Measurements from ENCODE around the gene FBXO45.
"Not testable (repeated sequence)": the region's sequence is repeated elsewhere in the genome, so short reads cannot be mapped to it uniquely, and the experiment has no call there.

Gene FBXO45

DNA sequence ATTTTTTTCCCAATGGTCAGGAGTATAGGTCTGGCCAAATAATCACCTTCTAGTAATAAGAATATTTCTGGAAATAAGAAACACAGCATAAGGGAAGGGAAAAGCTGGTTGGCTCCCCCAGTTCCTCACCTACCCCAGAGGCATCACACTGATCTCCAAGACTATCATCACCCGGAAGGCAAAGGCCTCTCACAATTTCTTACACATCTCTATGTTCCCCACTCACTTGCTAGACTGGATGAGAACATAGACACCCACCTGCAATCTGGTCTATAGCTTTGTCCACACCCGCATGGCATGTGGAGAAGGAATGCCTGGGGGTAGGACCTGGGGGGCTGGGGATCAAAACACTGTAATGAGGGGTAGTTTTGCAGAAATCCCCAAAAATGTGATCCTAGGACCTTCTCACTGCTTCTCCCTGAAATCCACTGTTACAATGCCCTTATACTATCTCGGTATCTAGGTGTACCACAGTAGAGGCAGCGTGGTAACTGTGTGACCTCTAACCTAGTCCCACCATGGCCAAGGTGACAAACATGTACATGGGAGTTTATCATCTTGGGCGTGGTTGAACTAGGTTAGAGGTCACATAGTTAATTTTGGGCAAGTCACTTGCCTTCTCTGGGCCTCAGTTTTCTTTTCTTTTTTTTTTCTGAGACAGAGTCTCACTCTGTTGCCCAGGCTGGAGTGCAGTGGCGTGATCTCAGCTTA, 41.5 kb downstream of the FBXO45 start:
- no peak overlapping the region for H3K4me3 ChIP-seq (ENCODE audit: insufficient read depth, low read depth, low read length)
- no peaks in the 10 kb centered on the region for H3K36me3 ChIP-seq (ENCODE audit: control insufficient read depth, insufficient read depth, low read length)
- H3K27me3 ChIP-seq (ENCODE audit: control insufficient read depth, insufficient read depth, low read length, poor library complexity, severe bottlenecking), result no peaks in the 10 kb centered on the region
- H3K4me1 ChIP-seq (ENCODE audit: control insufficient read depth, insufficient read depth, low read length), result no peaks in the 10 kb centered on the region
- H3K27ac ChIP-seq (ENCODE audit: insufficient read depth, low read depth, low read length, poor library complexity, severe bottlenecking), result no peak overlapping the region
- 91 to 94% methylated on average over 6 of the region's 6 CpGs for WGBS, 2 experiments
- H3K9me3 ChIP-seq (ENCODE audit: control insufficient read depth, low read length), result no peaks in the 10 kb centered on the region

DNA sequence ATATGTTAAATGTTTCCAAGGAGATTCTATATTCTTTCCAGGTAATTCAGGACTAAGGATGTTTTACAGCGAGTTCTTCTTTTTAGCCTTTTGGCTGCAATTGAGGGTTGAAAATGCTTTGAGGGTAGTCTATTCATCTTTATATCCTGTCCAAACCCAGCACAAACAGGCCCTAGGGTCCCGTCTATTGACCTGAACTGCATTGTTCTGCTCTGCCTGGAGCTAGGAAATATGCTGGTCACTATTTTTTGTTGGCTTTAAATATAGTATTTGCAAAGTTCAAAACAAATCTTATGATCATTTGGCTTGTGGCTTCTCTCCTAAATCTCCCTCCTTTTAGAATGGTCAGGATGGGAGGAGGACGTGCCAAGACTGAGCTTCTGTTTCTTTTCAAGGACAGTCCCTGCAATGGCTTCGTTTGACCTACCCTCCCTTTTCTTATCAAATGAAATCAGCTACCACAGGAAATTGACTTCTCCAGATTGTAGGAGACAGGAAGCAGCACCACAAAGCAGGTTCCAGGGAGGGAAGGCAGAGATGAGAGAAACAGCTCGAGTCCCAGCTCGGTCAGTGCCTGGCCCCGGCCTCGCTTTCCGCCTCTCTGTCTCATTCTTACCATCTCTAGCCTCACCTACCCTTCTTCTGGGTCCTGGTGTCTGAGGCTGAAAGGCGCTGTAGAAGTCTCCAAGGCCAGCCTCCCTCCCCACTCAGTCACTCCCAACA, 43.5 kb downstream of the FBXO45 start:
- H3K4me3 ChIP-seq (ENCODE audit: insufficient read depth, low read depth, low read length), result no peak overlapping the region
- H3K36me3 ChIP-seq (ENCODE audit: control insufficient read depth, insufficient read depth, low read length), result no peaks in the 10 kb centered on the region
- no peaks in the 10 kb centered on the region for H3K4me1 ChIP-seq (ENCODE audit: control insufficient read depth, insufficient read depth, low read length)
- no peaks in the 10 kb centered on the region for H3K9me3 ChIP-seq (ENCODE audit: control insufficient read depth, low read length)
- 88 to 94% methylated on average over 9 to 10 of the region's 10 CpGs for WGBS, 2 experiments
- no peak overlapping the region for H3K27ac ChIP-seq (ENCODE audit: insufficient read depth, low read depth, low read length, poor library complexity, severe bottlenecking)
- no peaks in the 10 kb centered on the region for H3K27me3 ChIP-seq (ENCODE audit: control insufficient read depth, insufficient read depth, low read length, poor library complexity, severe bottlenecking)

DNA sequence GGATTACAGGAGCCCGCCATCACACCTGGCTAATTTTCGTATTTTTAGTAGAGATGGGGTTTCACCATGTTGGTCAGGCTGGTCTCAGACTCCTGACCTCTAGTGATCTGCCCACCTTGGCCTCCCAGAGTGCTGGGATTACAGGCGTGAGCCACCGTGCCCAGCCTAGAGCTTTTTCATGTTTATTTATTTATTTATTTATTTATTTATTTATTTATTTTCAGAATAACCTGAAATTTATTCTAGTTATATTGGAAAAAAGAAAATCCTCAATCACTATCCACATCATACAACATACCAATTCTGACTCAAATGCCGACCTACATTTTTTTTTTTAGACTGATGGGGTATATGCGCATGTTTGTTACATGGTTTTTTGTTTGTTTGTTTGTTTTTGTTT, 46.8 kb downstream of the FBXO45 start:
- H3K4me3 ChIP-seq (ENCODE audit: insufficient read depth, low read depth, low read length); H3K27ac ChIP-seq (ENCODE audit: insufficient read depth, low read depth, low read length, poor library complexity, severe bottlenecking); H3K9me3 ChIP-seq (ENCODE audit: control insufficient read depth, low read length); H3K36me3 ChIP-seq (ENCODE audit: control insufficient read depth, insufficient read depth, low read length); H3K27me3 ChIP-seq (ENCODE audit: control insufficient read depth, insufficient read depth, low read length, poor library complexity, severe bottlenecking): not testable (repeated sequence)
- peaks cover 12% of the 10 kb centered on the region for H3K4me1 ChIP-seq (ENCODE audit: control insufficient read depth, insufficient read depth, low read length)
- 88 to 99% methylated on average over 5 to 6 of the region's 6 CpGs for WGBS, 2 experiments

DNA sequence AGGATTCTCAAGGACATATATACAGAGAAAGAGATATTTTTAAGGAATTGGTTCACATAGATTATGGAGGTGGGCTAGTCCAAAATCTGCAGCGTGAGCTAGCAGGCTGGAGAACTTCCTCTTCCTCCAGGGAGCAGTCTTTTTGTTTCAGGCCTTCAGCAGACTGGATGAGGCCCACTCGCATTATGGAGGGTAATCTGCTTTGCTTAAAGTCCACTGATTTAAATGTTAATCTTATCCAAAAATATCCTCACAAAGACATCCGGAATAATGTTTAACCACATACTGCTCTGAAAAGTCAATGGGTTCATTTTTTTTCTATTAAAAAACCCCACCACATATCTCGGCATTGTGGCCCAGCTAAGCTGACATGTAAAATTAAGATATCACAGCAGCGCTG, 48.8 kb downstream of the FBXO45 start:
- Histone ChIP-seq H3K27ac (ENCODE audit: insufficient read depth, low read depth, low read length, poor library complexity, severe bottlenecking) (no peak overlapping the region), H3K36me3 (ENCODE audit: control insufficient read depth, insufficient read depth, low read length) (no peaks in the 10 kb centered on the region), H3K27me3 (ENCODE audit: control insufficient read depth, insufficient read depth, low read length, poor library complexity, severe bottlenecking) (no peaks in the 10 kb centered on the region), H3K4me3 (ENCODE audit: insufficient read depth, low read depth, low read length) (no peak overlapping the region), H3K4me1 (ENCODE audit: control insufficient read depth, insufficient read depth, low read length) (peaks cover 18% of the 10 kb centered on the region), H3K9me3 (ENCODE audit: control insufficient read depth, low read length) (no peaks in the 10 kb centered on the region)
- 88 to 93% methylated on average over 5 of the region's 5 CpGs for WGBS, 2 experiments

DNA sequence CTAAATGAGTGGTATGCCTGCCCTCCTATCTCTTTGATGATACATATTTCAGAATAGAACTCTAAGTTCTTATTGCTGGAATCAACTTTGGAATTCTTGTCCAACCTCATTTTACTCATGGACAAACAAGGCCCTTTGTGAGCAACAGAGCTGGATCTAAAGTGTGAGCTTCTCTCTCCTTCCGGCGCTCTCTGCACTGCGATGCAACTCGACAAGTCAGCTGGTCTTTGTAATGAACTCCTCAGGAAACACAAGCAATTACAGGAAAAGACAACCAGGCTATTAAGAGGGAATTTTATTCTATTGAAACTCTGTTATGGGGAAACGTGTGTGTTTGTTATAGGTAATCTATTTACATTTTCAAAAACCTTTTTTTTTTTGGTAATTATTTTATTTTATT, 50.8 kb downstream of the FBXO45 start:
- H3K4me1 ChIP-seq (ENCODE audit: control insufficient read depth, insufficient read depth, low read length), result peaks cover 18% of the 10 kb centered on the region
- H3K27ac ChIP-seq (ENCODE audit: insufficient read depth, low read depth, low read length, poor library complexity, severe bottlenecking), result peak overlapping the region; percentile 67
- no peaks in the 10 kb centered on the region for H3K27me3 ChIP-seq (ENCODE audit: control insufficient read depth, insufficient read depth, low read length, poor library complexity, severe bottlenecking)
- H3K9me3 ChIP-seq (ENCODE audit: control insufficient read depth, low read length), result no peaks in the 10 kb centered on the region
- no peak overlapping the region for H3K4me3 ChIP-seq (ENCODE audit: insufficient read depth, low read depth, low read length)
- no peaks in the 10 kb centered on the region for H3K36me3 ChIP-seq (ENCODE audit: control insufficient read depth, insufficient read depth, low read length)
- 56 to 57% methylated on average over 4 of the region's 5 CpGs for WGBS, 2 experiments

DNA sequence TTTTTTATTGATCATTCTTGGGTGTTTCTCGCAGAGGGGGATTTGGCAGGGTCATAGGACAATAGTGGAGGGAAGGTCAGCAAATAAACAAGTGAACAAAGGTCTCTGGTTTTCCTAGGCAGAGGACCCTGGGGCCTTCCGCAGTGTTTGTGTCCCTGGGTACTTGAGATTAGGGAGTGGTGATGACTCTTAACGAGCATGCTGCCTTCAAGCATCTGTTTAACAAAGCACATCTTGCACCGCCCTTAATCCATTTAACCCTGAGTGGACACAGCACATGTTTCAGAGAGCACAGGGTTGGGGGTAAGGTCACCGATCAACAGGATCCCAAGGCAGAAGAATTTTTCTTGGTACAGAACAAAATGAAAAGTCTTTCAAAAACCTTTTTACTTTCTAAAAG, 51.2 kb downstream of the FBXO45 start:
- peaks cover 18% of the 10 kb centered on the region for H3K4me1 ChIP-seq (ENCODE audit: control insufficient read depth, insufficient read depth, low read length)
- not testable (repeated sequence) for H3K36me3 ChIP-seq (ENCODE audit: control insufficient read depth, insufficient read depth, low read length); H3K27me3 ChIP-seq (ENCODE audit: control insufficient read depth, insufficient read depth, low read length, poor library complexity, severe bottlenecking); H3K4me3 ChIP-seq (ENCODE audit: insufficient read depth, low read depth, low read length); H3K9me3 ChIP-seq (ENCODE audit: control insufficient read depth, low read length)
- 33% methylated on average over 1 of the region's 5 CpGs; no CpG with 5 or more reads in 1 of the 2 experiments for WGBS, 2 experiments
- peak overlapping the region; percentile 74 for H3K27ac ChIP-seq (ENCODE audit: insufficient read depth, low read depth, low read length, poor library complexity, severe bottlenecking)

DNA sequence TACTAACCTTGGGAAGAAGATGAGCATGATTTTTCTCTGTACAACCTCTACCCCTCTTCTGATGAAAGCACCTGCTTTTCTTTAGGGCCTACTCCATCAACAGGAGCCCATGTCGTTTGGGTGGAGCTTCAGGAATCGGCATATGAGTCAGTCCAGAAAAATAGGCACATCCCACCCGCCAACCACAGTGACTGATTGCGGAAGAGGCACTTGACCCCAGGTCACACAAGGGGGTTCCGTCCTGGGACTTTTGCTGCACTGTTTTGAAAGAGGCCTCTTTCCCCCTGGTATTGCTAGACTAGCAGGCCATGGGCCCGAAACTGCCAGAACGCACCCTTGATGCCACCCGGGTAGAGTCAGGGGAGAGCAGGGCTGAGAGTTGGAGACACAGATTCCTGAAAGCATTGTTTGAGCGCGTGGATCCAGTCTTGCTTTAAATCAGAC, 51.7 kb downstream of the FBXO45 start:
- peak overlapping the region; percentile 74 for H3K27ac ChIP-seq (ENCODE audit: insufficient read depth, low read depth, low read length, poor library complexity, severe bottlenecking)
- no peaks in the 10 kb centered on the region for H3K9me3 ChIP-seq (ENCODE audit: control insufficient read depth, low read length)
- 89 to 92% methylated on average over 10 of the region's 10 CpGs for WGBS, 2 experiments
- peaks cover 18% of the 10 kb centered on the region for H3K4me1 ChIP-seq (ENCODE audit: control insufficient read depth, insufficient read depth, low read length)
- no peak overlapping the region for H3K4me3 ChIP-seq (ENCODE audit: insufficient read depth, low read depth, low read length)
- no peaks in the 10 kb centered on the region for H3K36me3 ChIP-seq (ENCODE audit: control insufficient read depth, insufficient read depth, low read length)
- H3K27me3 ChIP-seq (ENCODE audit: control insufficient read depth, insufficient read depth, low read length, poor library complexity, severe bottlenecking), result no peaks in the 10 kb centered on the region

DNA sequence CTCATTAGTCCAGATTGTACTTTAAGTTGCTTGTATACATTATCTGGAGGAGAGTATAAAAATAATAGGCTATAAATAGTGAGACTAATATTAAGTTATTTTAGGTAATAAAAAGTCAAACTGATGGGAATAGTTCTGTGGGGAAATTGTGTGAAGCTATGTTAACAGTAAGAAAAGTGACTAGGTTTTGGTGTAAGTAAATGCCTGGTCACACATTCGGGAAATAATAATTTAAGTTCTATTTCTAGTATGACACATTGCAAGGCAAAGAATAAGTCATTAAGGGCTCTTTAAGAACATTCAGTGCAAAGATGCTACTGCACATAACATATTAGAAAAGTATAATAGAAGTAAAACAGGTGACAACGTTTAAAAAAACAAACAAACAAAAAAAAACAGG, 52.2 kb downstream of the FBXO45 start:
- Histone ChIP-seq H3K36me3 (ENCODE audit: control insufficient read depth, insufficient read depth, low read length) (no peaks in the 10 kb centered on the region), H3K27ac (ENCODE audit: insufficient read depth, low read depth, low read length, poor library complexity, severe bottlenecking) (no peak overlapping the region), H3K4me1 (ENCODE audit: control insufficient read depth, insufficient read depth, low read length) (peaks cover 18% of the 10 kb centered on the region), H3K9me3 (ENCODE audit: control insufficient read depth, low read length) (no peaks in the 10 kb centered on the region), H3K27me3 (ENCODE audit: control insufficient read depth, insufficient read depth, low read length, poor library complexity, severe bottlenecking) (no peaks in the 10 kb centered on the region), H3K4me3 (ENCODE audit: insufficient read depth, low read depth, low read length) (no peak overlapping the region)
- 92 to 93% methylated on average over 2 of the region's 2 CpGs for WGBS, 2 experiments

DNA sequence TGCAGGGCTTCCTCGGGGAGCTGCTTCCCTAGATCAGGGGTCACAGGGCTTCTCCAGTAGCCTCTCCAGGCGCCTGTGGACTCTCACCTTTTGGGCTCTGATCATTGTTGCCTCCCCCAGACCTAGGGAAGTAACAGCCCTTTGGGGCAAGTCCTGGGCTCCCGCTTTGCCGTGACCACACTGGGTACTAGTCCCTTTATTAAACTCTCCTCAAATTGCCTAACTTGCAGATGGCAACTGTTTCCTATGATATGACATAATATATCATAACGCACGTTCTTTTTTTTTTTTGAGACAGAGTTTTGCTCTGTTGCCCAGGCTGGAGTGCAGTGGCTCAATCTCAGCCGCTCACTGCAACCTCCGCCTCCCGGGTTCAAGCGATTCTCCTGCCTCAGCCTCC, 53.2 kb downstream of the FBXO45 start:
- no peaks in the 10 kb centered on the region for H3K9me3 ChIP-seq (ENCODE audit: control insufficient read depth, low read length)
- H3K4me3 ChIP-seq (ENCODE audit: insufficient read depth, low read depth, low read length), result no peak overlapping the region
- no peaks in the 10 kb centered on the region for H3K36me3 ChIP-seq (ENCODE audit: control insufficient read depth, insufficient read depth, low read length)
- no peak overlapping the region for H3K27ac ChIP-seq (ENCODE audit: insufficient read depth, low read depth, low read length, poor library complexity, severe bottlenecking)
- H3K4me1 ChIP-seq (ENCODE audit: control insufficient read depth, insufficient read depth, low read length), result peaks cover 18% of the 10 kb centered on the region
- H3K27me3 ChIP-seq (ENCODE audit: control insufficient read depth, insufficient read depth, low read length, poor library complexity, severe bottlenecking), result no peaks in the 10 kb centered on the region
- WGBS, 2 experiments, result 94 to 96% methylated on average over 10 of the region's 10 CpGs

DNA sequence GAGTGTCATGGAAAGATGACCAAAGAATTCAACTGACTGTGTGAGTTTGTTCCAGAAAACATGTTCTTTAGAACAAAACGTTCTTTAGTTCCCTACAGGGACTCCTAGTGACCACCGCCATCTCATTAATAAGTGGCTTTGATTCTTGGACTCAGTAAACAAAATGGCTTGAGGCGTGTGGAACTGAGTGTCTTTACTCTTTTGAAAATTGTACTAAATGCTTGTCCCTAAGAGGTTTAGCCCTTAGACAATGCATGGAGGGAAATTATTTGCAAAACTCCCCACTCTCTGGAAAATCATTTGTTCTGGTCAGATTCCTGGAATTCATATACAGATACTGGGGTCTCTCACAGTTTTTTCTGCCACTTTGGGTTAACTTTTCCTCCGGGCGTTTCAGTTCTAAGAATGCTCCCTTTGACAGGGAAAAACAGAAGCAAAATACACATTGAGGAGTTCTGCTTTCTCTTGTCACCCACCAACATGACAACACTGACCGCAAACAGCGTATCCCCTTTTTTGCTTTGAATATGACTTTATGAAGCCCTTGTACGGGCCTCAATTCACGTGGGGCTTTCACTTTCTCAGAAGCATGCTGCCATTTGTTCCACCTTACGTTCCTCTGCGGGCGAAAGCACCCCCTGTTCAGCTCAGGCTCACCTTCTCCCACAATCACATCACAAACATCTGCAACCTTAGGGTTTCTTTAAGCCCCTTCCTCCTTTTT, 55.8 kb downstream of the FBXO45 start:
- Histone ChIP-seq H3K36me3 (ENCODE audit: control insufficient read depth, insufficient read depth, low read length) (no peaks in the 10 kb centered on the region), H3K9me3 (ENCODE audit: control insufficient read depth, low read length) (no peaks in the 10 kb centered on the region), H3K4me1 (ENCODE audit: control insufficient read depth, insufficient read depth, low read length) (peaks cover 23% of the 10 kb centered on the region), H3K27me3 (ENCODE audit: control insufficient read depth, insufficient read depth, low read length, poor library complexity, severe bottlenecking) (no peaks in the 10 kb centered on the region), H3K4me3 (ENCODE audit: insufficient read depth, low read depth, low read length) (no peak overlapping the region), H3K27ac (ENCODE audit: insufficient read depth, low read depth, low read length, poor library complexity, severe bottlenecking) (no peak overlapping the region)
- 92 to 94% methylated on average over 12 of the region's 12 CpGs for WGBS, 2 experiments

Data from ectodermal cell (in vitro differentiated cells).